HG02938 (cell line): Measurements from ENCODE around the gene AMTN.
"Not testable (repeated sequence)": the region's sequence is repeated elsewhere in the genome, so short reads cannot be mapped to it uniquely, and the experiment has no call there.

Experiments used
- ATAC-seq: cut with Tn5 transposase; IDR thresholded peaks from one replicate; pipeline ENCODE4 v1.9.1; 2021; ENCODE audit warnings: mild to moderate bottlenecking, moderate library complexity; ENCODE audit not compliant: unreplicated experiment

Gene AMTN

GRCh38 chr4:70518269-70518668 lies at the start of gene AMTN:
Gene AMTN, plus strand, starts transcription at chr4:70518569. Its CDS starts 209 bp downstream, at chr4:70518778.
- no peak for ATAC-seq

GRCh38 chr4:70471897-70472296 lies 46.5 kb upstream of the AMTN start, which contains the start of gene MUC7:
Gene MUC7, plus strand, starts transcription at chr4:70472197. Its CDS starts 1,825 bp downstream, at chr4:70474022.
- ATAC-seq: no peak

GRCh38 chr4:70473679-70474078 lies 44.7 kb upstream of the AMTN start:
- ATAC-seq: no peak

GRCh38 chr4:70488748-70489147 lies 29.6 kb upstream of the AMTN start:
- no peak for ATAC-seq

- ATAC-seq: no peak
Observed at GRCh38 chr4:70496231-70496630, 22.1 kb upstream of the AMTN start.

- not testable (repeated sequence) for ATAC-seq
Observed at GRCh38 chr4:70501838-70502237, 16.5 kb upstream of the AMTN start.

GRCh38 chr4:70504733-70505132 lies 13.6 kb upstream of the AMTN start:
- ATAC-seq: no peak

GRCh38 chr4:70505151-70505748 lies 13.1 kb upstream of the AMTN start:
- peak; percentile 90 for ATAC-seq

GRCh38 chr4:70508801-70509200 lies 9.6 kb upstream of the AMTN start:
- no peak for ATAC-seq

GRCh38 chr4:70511365-70511764 lies 7.0 kb upstream of the AMTN start:
- no peak for ATAC-seq

- no peak for ATAC-seq
Observed at GRCh38 chr4:70515367-70516250, 2.8 kb upstream of the AMTN start.

- no peak for ATAC-seq
Observed at GRCh38 chr4:70518716-70519115, 347 bp downstream of the AMTN start.

- no peak for ATAC-seq
Observed at GRCh38 chr4:70522626-70523025, 4.3 kb downstream of the AMTN start.

GRCh38 chr4:70530997-70531396 lies 12.6 kb downstream of the AMTN start:
- ATAC-seq: no peak

GRCh38 chr4:70531981-70532380 lies 13.6 kb downstream of the AMTN start:
- ATAC-seq: peak; percentile 94

GRCh38 chr4:70533211-70533610 lies 14.8 kb downstream of the AMTN start:
- ATAC-seq: no peak

- ATAC-seq: no peak
Observed at GRCh38 chr4:70533791-70534190, 15.4 kb downstream of the AMTN start.

GRCh38 chr4:70534886-70535285 lies 16.5 kb downstream of the AMTN start:
- ATAC-seq: not testable (repeated sequence)

GRCh38 chr4:70538869-70539268 lies 20.5 kb downstream of the AMTN start:
- ATAC-seq: no peak

- peak; percentile 87 for ATAC-seq
Observed at GRCh38 chr4:70544279-70544868, 26.0 kb downstream of the AMTN start.

- ATAC-seq: no peak
Observed at GRCh38 chr4:70556856-70557255, 38.5 kb downstream of the AMTN start.
